GM18873 (cell line): ENCODE measurements around the gene RNMT.
"Not testable (repeated sequence)": the region's sequence is repeated elsewhere in the genome, so short reads cannot be mapped to it uniquely, and the experiment has no call there.

Experiments used
- ATAC-seq: cut with Tn5 transposase; IDR thresholded peaks from one replicate; pipeline ENCODE4 v1.9.1; 2021; ENCODE audit warnings: mild to moderate bottlenecking, moderate library complexity, moderate number of reproducible peaks; ENCODE audit not compliant: unreplicated experiment, low FRiP score

Gene RNMT

DNA sequence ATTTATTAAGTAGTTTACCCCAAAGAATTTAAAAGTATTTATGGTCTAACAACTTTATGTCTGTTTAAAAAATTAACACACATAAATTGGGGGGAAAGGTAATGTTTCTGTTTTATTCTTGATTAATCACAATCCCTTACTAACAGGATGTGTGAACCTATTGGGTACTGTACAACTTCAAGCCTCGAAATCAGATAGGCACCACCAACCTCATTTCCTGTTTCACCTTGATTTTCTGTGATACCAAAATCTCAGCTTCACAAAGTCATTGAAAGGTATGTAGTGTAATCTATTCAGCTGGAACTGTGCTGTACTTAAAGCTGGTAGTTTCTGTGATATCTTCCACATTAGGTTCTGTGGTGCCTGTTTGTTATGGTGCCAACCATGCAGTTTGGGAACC is 4.0 kb downstream of the RNMT start:
- ATAC-seq: no peak

DNA sequence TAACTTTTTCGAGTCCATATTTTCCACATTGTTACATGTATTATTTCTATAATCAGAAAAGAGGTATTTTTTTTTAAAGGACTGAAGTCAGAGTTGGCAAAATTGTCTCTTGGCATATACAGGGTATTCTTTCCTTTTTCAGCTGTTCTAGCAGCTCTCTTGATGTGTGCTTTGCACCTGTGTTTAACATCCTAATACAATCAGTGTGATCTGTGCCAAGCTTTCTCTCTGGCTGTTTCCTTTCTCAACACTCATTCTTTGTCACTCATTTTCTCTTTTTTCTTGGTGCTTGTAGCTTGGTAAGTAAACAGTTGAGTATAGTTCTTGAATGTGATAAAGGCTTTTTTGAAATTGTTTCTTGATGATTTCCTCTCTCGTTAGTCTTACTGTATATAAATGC is 9.2 kb downstream of the RNMT start:
- ATAC-seq: no peak

DNA sequence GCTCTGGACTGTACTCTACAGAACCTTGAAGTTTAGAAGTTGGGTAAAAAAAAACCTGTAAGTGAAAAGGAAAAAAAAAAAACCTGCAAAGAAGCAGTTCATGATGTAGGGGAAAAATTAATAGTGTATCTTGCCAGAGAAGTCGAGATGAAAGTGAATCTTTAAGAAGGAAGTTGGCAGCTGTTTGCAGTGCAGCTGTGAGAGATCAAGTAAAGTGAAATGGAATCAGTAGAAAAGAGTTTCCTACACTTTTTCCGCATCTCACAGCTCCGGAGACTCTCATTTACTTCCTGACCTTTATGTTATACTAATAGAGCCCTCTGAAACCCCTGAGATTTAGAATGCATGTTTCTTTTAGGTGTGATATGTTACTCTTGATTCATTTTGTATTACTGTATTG is 19.2 kb downstream of the RNMT start:
- no peak for ATAC-seq

DNA sequence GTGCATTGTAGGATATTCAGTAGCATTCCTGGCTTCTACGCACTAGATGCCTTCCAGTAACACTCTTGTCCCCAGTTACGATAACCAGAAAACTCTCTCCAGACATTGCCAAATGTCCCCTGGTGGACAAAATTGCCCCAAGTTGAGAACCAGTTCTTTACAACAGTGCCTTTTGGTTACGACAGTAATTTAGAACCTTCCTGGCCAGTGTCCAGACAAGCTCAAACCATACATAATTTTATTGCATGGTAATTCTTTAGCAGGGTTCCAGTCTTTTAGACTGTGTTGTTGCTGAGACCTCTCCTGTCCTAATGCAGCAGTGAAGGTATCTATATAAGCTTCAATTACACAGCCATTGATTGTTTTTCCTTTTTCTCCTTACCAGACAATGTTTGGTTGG is 20.2 kb downstream of the RNMT start:
- ATAC-seq: no peak

DNA sequence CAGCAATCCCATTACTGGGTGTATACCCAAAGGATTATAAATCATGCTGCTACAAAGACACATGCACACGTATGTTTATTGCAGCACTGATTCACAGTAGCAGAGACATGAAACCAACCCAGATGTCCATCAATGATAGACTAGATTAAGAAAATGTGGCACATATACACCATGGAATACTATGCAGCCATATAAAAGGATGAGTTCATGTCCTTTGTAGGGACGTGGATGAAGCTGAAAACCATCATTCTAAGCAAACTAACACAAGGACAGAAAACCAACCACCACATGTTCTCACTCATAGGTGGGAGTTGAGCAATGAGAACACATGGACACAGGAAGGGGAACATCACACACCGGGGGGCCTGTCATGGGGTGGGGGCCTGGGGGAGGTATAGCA is 25.1 kb downstream of the RNMT start:
- ATAC-seq: not testable (repeated sequence)

DNA sequence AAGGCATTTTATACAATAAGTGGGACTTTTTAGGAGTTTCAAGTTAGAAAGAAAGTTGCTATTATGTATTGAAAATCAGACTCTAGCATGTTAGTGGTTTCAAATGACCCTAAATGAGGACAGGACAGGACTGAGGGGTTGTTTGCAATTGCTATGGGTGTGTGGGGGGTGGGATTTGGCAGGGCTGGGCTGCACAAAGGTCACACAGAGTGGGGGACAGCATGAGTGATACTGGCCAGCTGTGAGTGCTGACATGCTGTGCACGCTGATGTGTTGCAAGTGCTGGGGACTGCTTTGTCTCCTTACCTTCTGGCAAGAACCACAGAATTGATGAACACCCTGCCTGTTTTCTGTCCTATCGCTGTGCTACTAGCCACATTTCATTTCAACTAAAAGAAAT is 29.8 kb downstream of the RNMT start:
- no peak for ATAC-seq

DNA sequence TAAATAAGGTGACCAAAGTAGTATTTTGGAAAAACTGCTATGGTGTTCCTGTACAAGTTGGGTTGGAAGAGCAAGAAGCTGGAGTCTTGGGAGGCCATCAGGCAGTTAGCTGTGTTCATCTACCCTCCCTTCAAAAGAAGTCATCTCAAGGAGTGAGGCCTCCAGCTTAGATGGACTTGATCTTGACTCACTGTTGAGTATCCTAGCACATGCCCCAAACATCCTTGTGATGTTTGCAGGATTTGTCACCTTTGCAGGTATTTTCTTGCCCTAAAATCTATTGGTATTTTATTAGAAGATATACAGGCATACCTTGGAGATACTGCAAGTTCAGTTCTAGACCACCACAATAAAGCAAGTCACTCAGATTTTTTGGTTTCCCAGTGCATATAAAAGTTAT is 30.2 kb downstream of the RNMT start:
- ATAC-seq: no peak

DNA sequence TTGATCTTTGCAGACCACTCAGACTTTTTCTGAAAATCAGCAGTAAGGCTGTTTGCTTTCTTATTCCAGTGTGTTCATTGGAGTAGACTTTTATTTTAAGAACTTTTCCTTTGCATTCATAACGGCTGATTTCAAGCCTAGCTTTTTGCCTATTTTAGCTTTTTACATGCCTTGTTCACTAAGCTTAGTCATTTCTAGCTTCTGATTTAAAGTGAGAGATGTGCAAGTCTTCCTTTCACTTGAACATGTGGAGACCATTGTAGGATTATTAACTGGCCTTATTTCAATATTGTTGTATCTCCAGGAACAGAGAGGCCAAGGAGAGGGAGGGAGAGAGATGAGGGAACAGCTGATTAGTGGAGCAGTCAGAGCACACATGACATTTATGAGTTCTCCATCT is 32.1 kb downstream of the RNMT start:
- no peak for ATAC-seq

DNA sequence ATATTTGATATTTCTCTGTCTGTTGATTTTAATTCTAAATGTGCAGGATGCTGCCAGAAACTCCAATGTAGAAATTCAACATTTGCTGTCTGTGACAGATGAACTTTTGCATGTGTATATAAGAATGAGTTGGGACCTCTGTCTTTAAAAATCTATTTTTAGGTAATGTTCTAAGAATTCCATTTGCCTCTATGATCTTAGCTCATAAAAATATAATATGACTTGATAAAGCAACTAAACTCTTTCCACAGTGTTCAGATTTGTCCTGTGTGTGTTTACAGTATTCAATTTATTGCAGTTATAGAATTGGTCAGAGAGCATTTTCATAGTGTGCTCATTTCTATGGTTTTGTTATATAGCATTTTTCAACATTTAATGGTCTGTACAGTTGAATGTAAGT is 33.6 kb downstream of the RNMT start:
- no peak for ATAC-seq

DNA sequence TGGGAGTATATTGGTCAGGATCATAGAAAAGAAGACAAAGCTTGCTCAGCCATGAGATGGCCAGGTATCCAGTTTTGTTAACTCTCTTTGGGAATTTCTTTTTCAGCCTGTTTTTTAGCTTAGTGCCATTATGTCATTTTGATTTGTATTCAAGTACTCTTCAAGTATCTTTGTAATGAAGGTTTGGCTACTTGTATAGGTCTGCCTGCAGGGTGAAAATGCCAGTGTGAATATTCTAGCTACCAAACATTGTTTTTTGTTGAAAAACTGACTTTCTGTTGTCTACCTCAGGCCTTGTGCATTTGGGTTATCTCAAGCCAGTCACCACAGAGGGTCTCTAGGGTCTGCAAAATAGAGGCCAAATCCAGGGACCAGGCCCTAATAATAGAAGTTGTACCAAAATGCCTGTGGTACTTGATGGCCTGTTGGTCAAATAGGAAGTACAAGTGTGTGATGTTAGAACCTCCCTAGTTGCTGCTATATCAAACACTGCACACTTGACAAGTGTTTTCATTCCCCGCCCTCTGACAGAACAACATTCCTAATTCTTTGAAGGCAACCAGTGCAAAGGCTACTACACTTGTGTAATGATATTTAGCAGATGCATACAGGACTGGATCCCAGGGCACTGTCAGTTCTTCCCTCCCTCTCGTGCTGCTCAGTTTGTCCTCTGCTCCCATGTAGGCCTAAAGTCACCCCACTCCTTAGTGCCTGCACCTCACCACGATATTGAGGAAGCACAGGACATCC is 36.4 kb downstream of the RNMT start:
- ATAC-seq: no peak

DNA sequence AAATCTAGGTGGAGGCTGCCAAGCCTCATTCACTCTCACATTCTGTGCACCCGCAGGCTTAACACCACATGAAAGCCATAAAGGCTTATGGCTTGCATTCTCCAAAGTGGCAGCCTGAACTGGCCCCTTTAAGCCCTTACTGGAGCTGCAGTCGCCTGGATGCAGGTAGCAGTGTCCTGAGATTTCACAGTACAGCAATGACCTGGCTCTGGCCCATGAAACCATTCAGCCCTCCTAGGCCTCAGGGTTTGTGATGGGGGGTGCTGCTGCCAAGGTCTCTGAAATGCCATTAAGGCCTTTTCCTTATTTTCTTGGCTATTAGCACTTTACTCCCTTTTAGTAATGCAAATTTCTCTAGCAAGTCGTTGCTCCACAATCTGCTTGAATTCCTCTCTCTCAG is 48.6 kb downstream of the RNMT start:
- ATAC-seq: no peak

DNA sequence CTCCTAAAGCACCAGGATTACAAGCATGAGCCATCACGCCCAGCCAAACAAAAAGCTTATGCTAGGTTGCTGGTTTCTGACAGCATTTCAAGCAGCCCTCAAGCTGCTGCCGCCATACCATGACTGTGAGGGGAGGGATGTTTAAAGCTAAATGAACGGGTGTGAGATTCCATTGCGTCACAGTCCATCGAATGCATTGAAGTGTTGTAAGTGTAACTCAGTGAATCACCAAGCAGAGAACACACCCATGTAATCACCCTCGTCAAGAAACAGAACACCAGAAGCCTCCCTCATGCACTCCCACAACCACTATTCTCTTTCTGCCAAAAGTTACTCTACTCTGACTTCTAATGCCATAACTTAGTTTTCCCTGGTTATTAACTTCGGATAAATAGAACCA is 64.7 kb downstream of the RNMT start:
- no peak for ATAC-seq

DNA sequence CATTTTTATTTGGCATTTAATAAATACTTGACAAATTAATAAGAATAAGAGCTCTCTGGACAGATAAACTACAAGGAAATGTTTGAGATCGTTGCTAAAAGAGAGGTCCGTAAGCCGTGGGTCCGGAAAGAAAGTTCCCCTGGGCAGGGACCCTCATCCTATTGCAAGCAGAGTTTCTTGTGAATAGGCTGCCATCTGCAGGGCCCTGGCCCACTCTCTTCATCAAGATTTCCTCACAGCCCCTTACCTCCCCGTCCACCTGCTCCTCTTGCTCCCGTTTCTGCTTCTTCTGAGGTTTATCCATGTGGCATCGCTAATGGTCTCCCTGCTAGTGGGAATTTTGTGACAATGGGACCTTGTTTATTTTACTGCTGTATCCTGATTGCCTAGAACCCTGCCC is 67.3 kb downstream of the RNMT start:
- ATAC-seq: no peak

DNA sequence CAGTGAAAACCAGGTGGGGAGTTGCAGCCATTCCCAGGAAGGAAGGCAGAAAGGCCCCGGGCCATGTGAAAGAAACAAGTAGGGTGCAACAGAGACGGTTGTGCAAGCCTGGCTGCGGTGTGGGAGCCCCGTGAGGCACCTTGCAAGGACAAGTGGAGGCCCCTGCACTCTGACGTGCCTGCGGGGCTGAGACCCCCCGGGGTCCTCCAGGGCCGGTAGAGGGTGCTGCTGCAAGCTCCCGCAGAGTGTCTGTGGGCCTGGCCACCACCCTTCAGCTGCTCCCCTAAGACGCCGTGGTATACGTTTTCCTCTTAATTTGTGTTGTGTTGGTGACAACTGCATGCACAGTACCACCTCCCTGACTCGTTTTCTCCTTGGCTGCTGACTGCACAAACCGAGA is 70.0 kb downstream of the RNMT start:
- ATAC-seq: no peak

DNA sequence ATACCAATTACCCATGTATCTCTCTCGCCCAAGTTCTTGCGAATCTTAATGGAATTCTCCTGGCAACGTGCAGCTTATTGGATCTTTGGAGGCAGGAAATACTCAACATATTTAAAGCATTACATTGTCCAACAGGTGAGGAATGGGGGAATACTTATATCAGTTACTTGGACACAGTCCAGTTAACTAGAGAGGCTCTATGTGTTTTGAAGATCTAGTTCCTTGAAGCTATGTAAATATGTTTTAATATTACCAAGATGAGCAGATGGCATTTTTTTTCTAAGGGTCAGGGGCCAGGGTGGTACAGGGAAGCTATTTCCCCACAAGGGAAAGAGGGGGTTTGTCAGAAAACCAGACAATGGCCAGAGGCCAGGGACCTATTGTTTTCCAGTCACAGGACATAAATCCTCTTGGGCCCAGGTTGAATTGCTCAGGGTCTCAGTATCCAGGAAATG is 70.7 kb downstream of the RNMT start:
- ATAC-seq: no peak

DNA sequence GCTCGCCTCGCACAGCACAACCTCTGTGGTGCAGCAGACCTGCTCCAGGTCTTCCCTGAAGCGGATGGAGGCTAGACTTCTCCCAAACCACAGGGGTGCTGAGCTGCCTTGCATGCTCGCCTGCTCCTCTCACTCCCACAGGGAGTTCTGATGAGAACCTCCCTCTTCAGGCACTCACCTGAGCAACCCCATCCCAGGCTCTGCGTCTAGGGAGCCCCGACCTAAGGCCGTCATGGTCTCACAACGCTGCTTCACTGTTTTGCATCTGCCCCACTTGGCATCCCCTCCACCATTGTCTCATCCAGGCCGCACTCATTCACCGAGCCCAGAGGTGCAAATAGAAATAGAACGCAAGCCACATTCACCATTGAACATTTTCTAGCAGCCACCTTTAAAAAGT is 72.9 kb downstream of the RNMT start:
- ATAC-seq: no peak

DNA sequence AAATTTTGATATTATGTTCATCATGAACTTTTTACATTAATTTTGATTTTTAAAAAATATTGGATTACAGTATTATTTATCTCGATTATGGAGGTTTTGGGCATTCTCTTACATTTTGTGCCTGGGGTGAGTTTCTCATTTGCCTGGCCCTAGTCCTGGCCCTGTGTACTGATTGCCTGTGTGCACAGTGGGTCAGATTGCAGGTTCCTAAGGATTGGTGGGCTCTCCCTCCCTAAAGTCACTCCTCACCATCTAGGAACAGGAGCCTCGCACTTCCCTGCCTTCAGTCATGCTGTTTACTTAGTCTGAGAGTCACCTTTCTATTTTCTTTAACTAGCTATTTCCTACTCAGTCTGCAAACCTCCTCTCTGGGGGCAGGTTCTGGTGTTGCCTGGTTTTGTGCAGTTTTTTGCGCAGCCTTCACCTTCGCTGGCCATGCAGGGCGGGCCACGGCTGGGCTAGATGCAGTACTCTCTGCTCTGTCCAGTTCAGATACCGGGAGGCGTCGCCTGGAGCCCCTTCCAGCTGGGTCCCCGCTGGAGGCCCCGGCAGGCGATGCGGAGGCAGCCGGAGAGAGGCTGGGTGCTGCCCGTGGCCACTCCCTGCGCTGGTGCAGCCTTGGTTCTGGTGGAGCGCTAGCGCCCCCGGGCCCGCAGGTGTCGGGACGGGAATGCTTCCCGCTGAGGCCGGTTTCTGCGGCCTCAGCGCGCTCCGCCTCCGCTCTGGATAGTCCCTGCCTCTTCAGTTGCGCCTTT is 74.2 kb downstream of the RNMT start:
- no peak for ATAC-seq

DNA sequence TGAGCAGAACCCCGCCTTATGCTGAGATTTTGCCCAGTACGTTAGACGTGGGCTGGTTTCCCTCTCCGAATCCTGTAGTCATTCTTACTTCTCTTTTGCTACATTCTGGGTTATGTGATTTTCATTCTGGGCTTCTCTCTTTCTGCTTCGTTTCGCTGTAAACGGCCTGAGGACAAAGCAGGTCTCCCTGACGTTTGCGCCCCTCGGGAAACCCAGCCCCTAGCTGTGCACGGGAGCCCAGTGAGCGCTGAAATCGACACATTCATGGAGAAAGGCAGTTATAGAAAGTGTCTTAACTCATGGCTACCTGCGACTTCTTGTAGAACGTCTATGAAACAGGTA is 74.8 kb downstream of the RNMT start:
- ATAC-seq: no peak

DNA sequence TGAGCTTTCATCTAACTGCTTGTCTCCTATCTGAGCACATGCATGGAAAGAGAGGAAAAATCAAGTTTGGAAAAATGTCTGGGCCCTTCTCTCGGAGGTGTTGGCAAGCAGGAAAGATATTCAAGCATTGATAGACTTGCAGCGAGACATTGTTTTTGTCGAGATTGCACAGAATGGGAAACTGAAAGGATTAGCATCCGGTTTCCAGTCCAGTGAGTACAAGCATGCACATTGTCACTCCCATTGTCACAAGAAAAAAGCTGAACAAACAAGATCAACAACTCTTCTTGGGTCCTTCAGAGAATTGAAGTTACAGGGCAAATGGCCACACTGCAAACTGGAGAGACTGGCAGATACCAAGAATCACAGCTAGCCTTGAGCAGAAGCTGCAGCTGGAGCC is 77.8 kb downstream of the RNMT start:
- ATAC-seq: no peak

DNA sequence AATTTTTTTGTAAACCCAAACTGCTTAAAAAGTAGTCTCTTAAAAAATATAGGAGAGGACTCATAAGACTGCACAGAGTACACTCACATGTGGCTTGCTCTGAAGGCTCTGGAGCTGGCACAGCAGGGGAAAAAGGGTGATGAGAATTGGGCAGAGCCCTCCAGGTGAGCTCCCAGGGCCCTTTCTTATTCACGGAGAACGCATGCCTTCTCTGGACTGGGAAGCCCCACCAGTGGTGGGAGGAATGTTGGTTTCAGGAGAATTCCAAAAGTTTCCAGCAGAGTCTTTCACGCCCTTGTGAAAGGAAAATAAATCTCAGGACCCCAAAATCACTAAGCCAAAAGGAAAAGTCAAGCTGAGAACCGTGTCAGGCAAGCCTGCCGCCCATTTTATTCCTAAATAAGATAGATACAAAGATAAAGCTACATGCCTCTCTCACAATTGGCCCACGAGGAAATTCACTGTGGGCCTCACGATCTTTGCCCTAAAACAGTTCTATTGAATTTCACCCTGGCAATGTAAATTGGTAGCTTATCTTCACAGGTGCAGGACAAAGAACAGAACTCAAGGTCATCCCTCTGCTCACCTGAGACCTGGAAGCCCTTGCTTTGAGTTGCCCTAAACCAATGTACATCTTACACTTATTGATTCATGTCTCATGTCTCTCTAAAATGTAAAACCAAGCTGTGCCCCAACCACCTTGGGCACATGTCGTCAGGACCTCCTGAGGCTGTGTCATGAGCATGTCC is 82.0 kb downstream of the RNMT start:
- no peak for ATAC-seq

DNA sequence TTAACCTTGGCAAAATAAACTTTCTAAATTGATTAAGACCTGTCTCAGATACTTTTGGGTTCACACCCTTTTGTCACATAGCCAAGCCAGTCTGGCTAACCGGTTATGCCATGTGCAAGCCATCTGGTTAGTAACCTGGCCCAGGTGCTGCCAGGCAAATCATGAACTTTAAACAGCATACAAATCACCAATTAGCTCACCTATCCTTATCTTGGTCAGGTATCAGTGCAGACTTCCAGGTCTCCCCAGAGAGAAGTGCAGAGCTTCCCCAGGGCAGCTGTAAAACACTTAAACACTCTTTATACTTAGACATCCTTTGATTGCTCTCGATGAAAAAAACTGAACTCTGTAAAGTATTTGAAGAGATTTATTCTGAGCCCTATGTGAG is 82.6 kb downstream of the RNMT start:
- no peak for ATAC-seq
